OCI-LY1 (cell line): Measurements from ENCODE around the gene YBX3.

Experiments used
- CTCF ChIP-seq: fragments of 200-600 bp; sonication (generic), shearing (Covaris generic); IDR thresholded peaks from 2 replicates; pipeline ENCODE4 v1.5.1; 2017; ENCODE audit warnings: mild to moderate bottlenecking, antibody characterized with exemption, low read length, moderate library complexity, mixed read lengths
- EZH2 ChIP-seq: fragments of 200-600 bp; sonication (generic), shearing (Covaris generic); IDR thresholded peaks from 2 replicates; pipeline ENCODE4 v1.8.0; 2017; ENCODE audit warnings: borderline replicate concordance, mixed run types, mild to moderate bottlenecking, antibody characterized with exemption, low read length, moderate library complexity, mixed read lengths

GRCh38 chr12:10664499-10664898 lies 58.6 kb downstream of the YBX3 start:
- TF ChIP-seq CTCF (no peak), EZH2 (no peak)
